PC-9 (cell line): ENCODE results near the gene PRKAG1. TPM values are rescaled to one million over a fixed set of nuclear protein-coding genes. Genes with fewer than 3 reads are reported as not detected.

Experiments
- BruUV-seq: library from RNA; stranded (reverse); fragments of 400-500 nt; replicated peaks from 2 replicates; lab custom pipeline; 2021; lab: Mats Ljungman, UMichigan
- CTCF ChIA-PET: fragments of 300-600 bp; sonication (Branson Sonifier 250); formaldehyde crosslinking; loops from one replicate; lab custom pipeline; 2022; ENCODE audit warnings: antibody characterized with exemption; lab: Charles Lee
- POLR2A ChIA-PET: fragments of 300-600 bp; sonication (Branson Sonifier 250); formaldehyde crosslinking; loops from one replicate; lab custom pipeline; 2022; ENCODE audit warnings: antibody characterized with exemption; ENCODE audit not compliant: unreplicated experiment; lab: Charles Lee
- DNase-seq, 2 experiments: peaks; one replicate each; pipeline versions ENCODE4 v3.0.0 to v3.0.0-alpha.2; 2015 to 2022; ENCODE audit warnings: mixed read lengths in 1 of 2
- H2AFZ ChIP-seq: fragments of 200-600 bp; sonication (generic); 2 replicates; pipeline ENCODE4 v1.8.1; 2017; ENCODE audit warnings: antibody characterized with exemption
- H3F3A ChIP-seq: fragments of 200-600 bp; sonication (generic); 2 replicates; pipeline ENCODE4 v1.8.1; 2017; ENCODE audit warnings: antibody characterized with exemption, mild to moderate bottlenecking, low read depth; ENCODE audit not compliant: insufficient read depth
- H3K27ac ChIP-seq: fragments of 200-600 bp; sonication (generic); 2 replicates; pipeline ENCODE4 v1.6.1; 2016; ENCODE audit warnings: mixed run types
- H3K27me3 ChIP-seq: fragments of 200-600 bp; sonication (generic); 2 replicates; pipeline ENCODE4 v1.6.1; 2016; ENCODE audit warnings: low read depth, mixed run types; ENCODE audit not compliant: insufficient read depth
- H3K36me3 ChIP-seq: fragments of 200-600 bp; sonication (generic); 2 replicates; pipeline ENCODE4 v1.6.1; 2016; ENCODE audit warnings: low read depth, mixed run types
- H3K4me1 ChIP-seq: fragments of 200-600 bp; sonication (generic); replicated peaks from 2 replicates; pipeline ENCODE4 v1.6.1; 2016; ENCODE audit warnings: mixed run types; ENCODE audit not compliant: insufficient read depth
- H3K4me2 ChIP-seq: fragments of 200-600 bp; sonication (generic); 2 replicates; pipeline ENCODE4 v1.6.1; 2017; ENCODE audit warnings: mixed run types
- H3K4me3 ChIP-seq: fragments of 200-600 bp; sonication (generic); 2 replicates; pipeline ENCODE4 v1.6.1; 2016; ENCODE audit warnings: mixed run types
- H3K79me2 ChIP-seq: fragments of 200-600 bp; sonication (generic); 2 replicates; pipeline ENCODE4 v1.6.1; 2017; ENCODE audit warnings: low read depth, mixed run types
- H3K9me2 ChIP-seq: fragments of 200-600 bp; sonication (generic); 2 replicates; pipeline ENCODE4 v1.8.1; 2017; ENCODE audit warnings: mild to moderate bottlenecking; ENCODE audit not compliant: insufficient read depth
- H3K9me3 ChIP-seq: fragments of 200-600 bp; sonication (generic); 2 replicates; pipeline ENCODE4 v1.8.1; 2016; ENCODE audit warnings: low read depth; ENCODE audit not compliant: insufficient read depth
- H4K20me1 ChIP-seq: fragments of 200-600 bp; sonication (generic); 2 replicates; pipeline ENCODE4 v1.8.1; 2017; ENCODE audit not compliant: insufficient read depth
- EZH2 ChIP-seq: fragments of 200-600 bp; sonication (generic); IDR thresholded peaks from 2 replicates; pipeline ENCODE4 v1.8.0; 2017; ENCODE audit warnings: antibody characterized with exemption, low read depth
- intact Hi-C: fragments of 100-400 bp; cut with micrococcal nuclease; formaldehyde crosslinking; loops from one replicate; pipeline ENCODE4 v1.10.0; 2022; ENCODE audit not compliant: unreplicated experiment
- total RNA-seq: library from RNA; stranded (reverse); gene quantifications from 2 replicates; pipeline ENCODE4 v1.2.3, GENCODE V29; 2021
- TF ChIP-seq, protein P1 (sequence below): fragments of 200-600 bp; sonication (generic); conservative IDR thresholded peaks from 2 replicates; pipeline ENCODE4 v1.6.1; 2017; ENCODE audit warnings: mixed run types, antibody characterized with exemption, mild to moderate bottlenecking, moderate library complexity

The PRKAG1 gene
- total RNA-seq, 1 experiment from 2014 or later = 53.6 TPM

DNA sequence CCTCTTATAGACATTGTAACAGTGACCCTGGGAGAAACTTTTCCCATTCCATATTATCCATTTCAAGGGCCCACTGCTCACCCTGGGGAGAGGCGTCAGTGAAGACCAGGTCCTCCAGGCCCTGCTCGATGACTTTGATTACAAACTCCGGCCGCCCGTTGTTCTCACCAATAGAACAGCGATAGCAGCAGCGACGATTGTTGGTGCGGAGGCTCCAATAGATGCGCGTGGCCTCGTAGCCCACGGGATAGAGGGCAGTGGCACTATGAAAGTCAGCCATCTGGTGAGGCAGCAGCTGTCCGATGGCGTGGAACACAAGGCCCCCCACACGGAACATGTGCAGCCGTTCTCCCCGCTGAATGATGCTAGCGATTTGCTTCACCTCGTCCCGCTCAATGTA lies 7.5 kb upstream of the PRKAG1 start:
- Histone ChIP-seq H3K9me2 (no peaks in the 10 kb centered on the region), H4K20me1 (no peaks in the 10 kb centered on the region; the same call in 1 of the 2 replicates), H3K79me2 (no peaks in the 10 kb centered on the region), H3K4me2 (no peak overlapping the region), H3F3A (peaks cover 14% of the 10 kb centered on the region; the same call in 1 of the 2 replicates), H3K4me1 (no peaks in the 10 kb centered on the region), H3K27me3 (no peaks in the 10 kb centered on the region), H3K9me3 (no peaks in the 10 kb centered on the region), H3K27ac (no peak overlapping the region), H3K4me3 (no peak overlapping the region), H2AFZ (no peak overlapping the region), H3K36me3 (0 out of 2 replicates have a peak, but pooled peaks cover 9% of the 10 kb centered on the region)
- no TSS peak for BruUV-seq
- DNase-seq = no peak
- POLR2A ChIA-PET = no interaction called here
- CTCF ChIA-PET = no interaction called here
- no peak for TF ChIP-seq EZH2
- TF ChIP-seq, protein P1, sequence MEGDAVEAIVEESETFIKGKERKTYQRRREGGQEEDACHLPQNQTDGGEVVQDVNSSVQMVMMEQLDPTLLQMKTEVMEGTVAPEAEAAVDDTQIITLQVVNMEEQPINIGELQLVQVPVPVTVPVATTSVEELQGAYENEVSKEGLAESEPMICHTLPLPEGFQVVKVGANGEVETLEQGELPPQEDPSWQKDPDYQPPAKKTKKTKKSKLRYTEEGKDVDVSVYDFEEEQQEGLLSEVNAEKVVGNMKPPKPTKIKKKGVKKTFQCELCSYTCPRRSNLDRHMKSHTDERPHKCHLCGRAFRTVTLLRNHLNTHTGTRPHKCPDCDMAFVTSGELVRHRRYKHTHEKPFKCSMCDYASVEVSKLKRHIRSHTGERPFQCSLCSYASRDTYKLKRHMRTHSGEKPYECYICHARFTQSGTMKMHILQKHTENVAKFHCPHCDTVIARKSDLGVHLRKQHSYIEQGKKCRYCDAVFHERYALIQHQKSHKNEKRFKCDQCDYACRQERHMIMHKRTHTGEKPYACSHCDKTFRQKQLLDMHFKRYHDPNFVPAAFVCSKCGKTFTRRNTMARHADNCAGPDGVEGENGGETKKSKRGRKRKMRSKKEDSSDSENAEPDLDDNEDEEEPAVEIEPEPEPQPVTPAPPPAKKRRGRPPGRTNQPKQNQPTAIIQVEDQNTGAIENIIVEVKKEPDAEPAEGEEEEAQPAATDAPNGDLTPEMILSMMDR = no peak
- intact Hi-C loops = no loop called here

DNA sequence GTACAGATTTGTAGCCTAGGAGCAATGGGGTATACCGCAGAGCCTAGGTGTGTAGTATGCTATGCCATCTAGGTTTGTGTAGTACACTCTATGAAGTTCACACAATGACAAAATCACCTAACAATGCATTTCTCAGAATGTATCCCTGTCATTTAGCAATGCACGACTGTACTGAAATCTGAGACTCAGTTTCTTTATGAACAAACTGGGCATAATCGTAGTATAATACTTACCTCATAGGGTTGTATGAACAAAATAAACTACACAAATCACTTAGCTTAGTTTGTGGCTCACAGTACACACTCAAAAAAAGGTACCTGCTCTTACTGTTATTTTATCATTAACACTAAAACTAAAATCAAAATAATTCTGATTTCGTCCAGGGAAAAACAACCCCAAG lies 6.9 kb upstream of the PRKAG1 start:
- Histone ChIP-seq H3K9me3 (no peaks in the 10 kb centered on the region), H3K4me3 (no peak overlapping the region), H3K4me1 (no peaks in the 10 kb centered on the region), H3K9me2 (no peaks in the 10 kb centered on the region), H2AFZ (no peak overlapping the region), H3K27ac (no peak overlapping the region), H3F3A (peaks cover 14% of the 10 kb centered on the region; the same call in 1 of the 2 replicates), H3K36me3 (0 out of 2 replicates have a peak, but pooled peaks cover 9% of the 10 kb centered on the region), H3K4me2 (no peak overlapping the region), H4K20me1 (no peaks in the 10 kb centered on the region; the same call in 1 of the 2 replicates), H3K27me3 (no peaks in the 10 kb centered on the region), H3K79me2 (no peaks in the 10 kb centered on the region)
- no TSS peak for BruUV-seq
- intact Hi-C loops = no loop called here
- ChIA-PET POLR2A (interaction anchor here (0.6 kb wide), 1 partner anchor 14 kb away, joined by 3 read pairs; no protein-coding TSS in a partner anchor), CTCF (no interaction called here)
- no peak for DNase-seq
- no peak for TF ChIP-seq EZH2
- TF ChIP-seq, protein P1 = no peak

DNA sequence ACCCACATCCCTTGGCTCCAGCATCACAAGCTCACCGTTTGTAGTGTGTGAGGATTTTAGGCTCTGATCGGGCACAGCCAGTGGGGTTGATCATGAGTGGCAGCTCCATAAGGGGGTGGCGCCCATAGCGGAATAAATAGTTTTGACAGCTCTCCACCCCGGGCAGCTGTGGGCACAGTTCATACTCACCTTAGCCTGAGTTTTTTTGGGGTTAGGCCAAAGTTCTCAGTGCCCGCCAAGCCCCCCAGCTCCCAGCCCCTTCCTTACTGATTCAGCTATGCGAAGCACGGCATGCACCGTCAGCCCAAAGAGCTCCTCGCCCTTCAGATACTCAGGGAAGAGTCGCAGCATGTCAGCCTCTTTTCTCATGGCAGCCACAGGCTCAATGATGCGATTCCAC lies 6.0 kb upstream of the PRKAG1 start:
- H3K36me3 ChIP-seq = 0 out of 2 replicates have a peak, but pooled peaks cover 9% of the 10 kb centered on the region
- ChIA-PET POLR2A (no interaction called here), CTCF (no interaction called here)
- no peaks in the 10 kb centered on the region for H3K9me3 ChIP-seq
- intact Hi-C loops = no loop called here
- no peak overlapping the region for H3K4me2 ChIP-seq
- no peak overlapping the region for H3K27ac ChIP-seq
- no peaks in the 10 kb centered on the region for H3K27me3 ChIP-seq
- no peak for DNase-seq
- H3K9me2 ChIP-seq = no peaks in the 10 kb centered on the region
- peaks cover 19% of the 10 kb centered on the region; the same call in 1 of the 2 replicates for H3F3A ChIP-seq
- TF ChIP-seq, protein P1 = no peak
- TF ChIP-seq EZH2 = no peak
- no peaks in the 10 kb centered on the region; the same call in 1 of the 2 replicates for H4K20me1 ChIP-seq
- no TSS peak for BruUV-seq
- no peak overlapping the region for H2AFZ ChIP-seq
- no peaks in the 10 kb centered on the region for H3K79me2 ChIP-seq
- peaks cover 2% of the 10 kb centered on the region; the same call in 1 of the 2 replicates for H3K4me1 ChIP-seq
- H3K4me3 ChIP-seq = no peak overlapping the region
